Activated T-cell treated with anti-CD3 and anti-CD28 coated beads, Interleukin-2, amount 50 U/mL, for 24 hours (primary cell): ENCODE data around the gene SLC38A3.
A peak's percentile ranks its signal among the peaks of the same experiment; 100 is the strongest.

ENCODE experiments used
- DNase-seq: peaks from one replicate; pipeline ENCODE4 v3.0.0-alpha.2; 2020
- H3K27ac Mint-ChIP-seq: 2 replicates; pipeline ENCODE4 v1.8.0; 2020; ENCODE audit warnings: mild to moderate bottlenecking, mixed read lengths
- H3K27me3 Mint-ChIP-seq: 2 replicates; pipeline ENCODE4 v1.8.0; 2020; ENCODE audit warnings: mixed read lengths
- H3K36me3 Mint-ChIP-seq: 2 replicates; pipeline ENCODE4 v1.8.0; 2020; ENCODE audit warnings: low read depth, mixed read lengths
- H3K4me1 Mint-ChIP-seq: 2 replicates; pipeline ENCODE4 v1.8.0; 2020; ENCODE audit warnings: low read depth, mixed read lengths
- H3K4me3 Mint-ChIP-seq: 2 replicates; pipeline ENCODE4 v1.8.0; 2020; ENCODE audit warnings: mild to moderate bottlenecking, moderate library complexity, mixed read lengths
- H3K9me3 Mint-ChIP-seq: 2 replicates; pipeline ENCODE4 v1.8.0; 2020; ENCODE audit warnings: mixed read lengths

SLC38A3 gene

GRCh38 chr3:50270422-50271224 lies 65.6 kb downstream of the SLC38A3 start:
- Mint-ChIP-seq H3K4me3 (no peak overlapping the region), H3K27me3 (peaks cover 47% of the 10 kb centered on the region), H3K36me3 (no peaks in the 10 kb centered on the region), H3K4me1 (peaks cover 26% of the 10 kb centered on the region), H3K9me3 (no peaks in the 10 kb centered on the region), H3K27ac (peak overlapping the region; percentile 14)
- no peak for DNase-seq
